ENCODE results near the gene AGBL5.

- no peak for TF ChIP-seq POLR2A (IDR thresholded peaks at IDR 0.05; ENCODE audit: low read length)
- TF ChIP-seq GATA1 (IDR thresholded peaks at IDR 0.05; ENCODE audit: low read depth, low read length) = no peak
Observed at GRCh38 chr2:27109083-27109482, 57.6 kb downstream of the AGBL5 start.
